ENCODE measurements around the gene KLF11.

Gene KLF11

GRCh38 chr2:10035053-10035422 lies 8.3 kb upstream of the KLF11 start:
- intact Hi-C loops (cut with DNase I): no loop called here
- DNase-seq: no peak

DNA sequence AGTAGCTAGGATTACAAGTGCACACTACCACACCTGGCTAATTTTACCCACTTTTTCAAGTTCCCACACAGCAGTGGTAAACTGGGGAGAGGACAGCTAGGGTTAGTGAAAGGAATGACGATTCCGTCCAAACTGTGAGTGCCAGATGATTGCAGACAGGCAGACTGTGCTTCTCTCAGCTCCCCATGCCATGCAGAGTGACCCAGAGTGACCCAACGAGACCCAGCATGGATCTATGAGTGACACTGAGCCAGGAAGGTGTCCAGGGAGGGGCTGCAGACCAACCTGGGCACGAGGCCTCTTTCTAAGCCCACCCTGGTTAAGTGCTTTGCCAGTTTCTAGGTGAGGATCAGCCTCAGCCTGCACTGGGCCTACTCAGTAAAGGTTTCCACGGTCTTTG lies 7.7 kb upstream of the KLF11 start:
- DNase-seq: no peak
- intact Hi-C loops (cut with DNase I): no loop called here

DNA sequence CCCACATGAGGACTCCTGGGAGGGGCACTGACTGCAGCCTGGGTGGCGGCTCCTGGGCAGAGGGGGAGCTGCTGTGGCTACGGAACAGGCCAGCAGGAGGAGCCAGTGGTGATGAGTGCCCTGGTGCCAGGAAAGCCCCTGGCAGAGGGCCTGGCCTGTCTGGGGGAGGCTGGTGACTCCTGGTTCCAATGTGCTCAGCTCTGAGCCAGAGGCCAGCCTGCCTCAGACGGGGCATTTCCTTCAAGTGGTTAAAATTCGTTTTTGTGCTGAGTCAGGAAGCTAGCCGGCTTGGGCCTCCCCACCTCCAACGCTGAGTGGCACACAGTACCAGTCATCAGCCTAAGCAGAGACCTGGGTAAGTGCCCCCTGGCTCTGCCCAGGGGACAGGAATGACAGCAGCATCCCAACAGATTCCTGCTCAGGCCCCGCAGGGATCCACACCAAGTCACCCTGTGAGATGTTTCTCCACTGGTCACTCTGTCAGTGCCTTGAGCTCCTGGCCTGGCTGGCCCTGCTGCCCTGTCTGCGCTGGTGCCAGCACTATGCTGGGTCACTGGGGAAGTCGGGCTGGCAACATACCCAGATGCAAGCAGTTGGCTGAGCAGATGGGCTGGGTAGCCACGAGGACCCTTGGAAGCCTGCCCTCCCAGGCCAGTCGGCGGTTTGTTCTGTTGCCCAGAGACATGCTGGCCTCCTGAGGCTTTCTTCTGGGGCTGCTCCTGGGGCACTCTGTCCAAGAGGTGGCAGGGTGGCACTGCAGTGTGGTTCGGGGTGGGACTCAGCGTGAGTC lies 7.1 kb upstream of the KLF11 start:
- intact Hi-C loops (cut with DNase I): no loop called here
- DNase-seq: peak; percentile 74 to 95 (median 88)

- intact Hi-C loops (cut with DNase I): no loop called here
- DNase-seq: no peak
Measured at GRCh38 chr2:10038123-10038522, 5.2 kb upstream of the KLF11 start.

GRCh38 chr2:10038716-10039115 lies 4.6 kb upstream of the KLF11 start:
- intact Hi-C loops (cut with DNase I): no loop called here
- peak in 2 of 42 donors; percentile 25 to 48 for DNase-seq

- peak in 41 of 42 donors; percentile 34 to 85 (median 61) for DNase-seq
Measured at GRCh38 chr2:10039658-10040410, 3.5 kb upstream of the KLF11 start.

GRCh38 chr2:10041711-10042110 lies 1.6 kb upstream of the KLF11 start:
- DNase-seq: no peak
- intact Hi-C loops (cut with DNase I): no loop called here

More at GRCh38 chr2:10039658-10040410, 3.5 kb upstream of the KLF11 start:
- intact Hi-C loops (cut with DNase I): no loop called here

DNA sequence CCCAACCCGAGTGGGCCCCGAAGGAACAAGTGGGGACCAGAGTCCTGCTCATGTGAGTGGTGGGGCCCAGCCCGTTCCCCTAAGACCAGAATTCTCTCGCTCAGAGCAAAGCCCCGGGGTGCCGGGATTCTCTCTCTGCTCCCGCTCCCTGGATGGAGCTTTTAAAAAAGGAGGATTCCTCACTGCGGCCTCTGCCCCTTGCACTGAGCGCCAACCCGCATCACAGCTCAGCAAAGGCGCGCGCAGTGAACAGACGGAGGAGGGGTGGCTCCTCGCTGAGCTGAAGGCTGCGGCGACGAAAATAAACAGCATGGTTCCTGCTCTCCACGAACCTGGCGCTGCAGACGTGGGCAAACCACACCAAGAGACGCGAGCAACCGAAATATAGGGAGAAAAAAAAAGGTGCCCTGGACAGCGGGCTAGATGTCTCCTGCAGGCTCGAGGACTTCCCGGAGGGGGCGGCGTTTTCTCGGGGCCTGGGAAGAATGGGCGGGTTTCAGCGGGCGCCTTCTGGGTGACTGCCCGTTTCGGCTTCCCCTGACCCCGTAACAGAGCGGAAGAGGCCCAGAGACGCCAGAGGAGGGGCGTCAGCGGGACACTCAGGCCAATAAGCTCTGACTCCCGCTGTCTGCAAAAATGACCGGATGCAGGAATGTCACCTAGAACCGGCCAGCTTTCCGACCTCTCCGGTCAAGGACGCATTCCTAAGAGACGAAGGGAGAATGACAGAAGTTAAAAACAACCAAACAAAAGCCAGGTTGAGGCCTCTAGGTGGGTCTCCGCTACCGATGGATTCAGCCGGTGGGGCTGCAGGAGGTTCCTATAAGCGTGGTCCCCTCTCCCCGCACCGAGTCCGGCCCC lies 819 bp upstream of the KLF11 start:
- peak in 39 of 42 donors; percentile 21 to 75 (median 52) for DNase-seq
- intact Hi-C loops (cut with DNase I): no loop called here

- DNase-seq: peak; percentile 77 to 95 (median 87)
- intact Hi-C loops (cut with DNase I): no loop called here
Measured at GRCh38 chr2:10043906-10044601, 704 bp downstream of the KLF11 start.

- DNase-seq: no peak
- intact Hi-C loops (cut with DNase I): loop anchor here (5.0 kb wide), 2 partner anchors 63 to 233 kb away; no protein-coding TSS in a partner anchor
Measured at GRCh38 chr2:10045561-10046355, 2.4 kb downstream of the KLF11 start.

DNA sequence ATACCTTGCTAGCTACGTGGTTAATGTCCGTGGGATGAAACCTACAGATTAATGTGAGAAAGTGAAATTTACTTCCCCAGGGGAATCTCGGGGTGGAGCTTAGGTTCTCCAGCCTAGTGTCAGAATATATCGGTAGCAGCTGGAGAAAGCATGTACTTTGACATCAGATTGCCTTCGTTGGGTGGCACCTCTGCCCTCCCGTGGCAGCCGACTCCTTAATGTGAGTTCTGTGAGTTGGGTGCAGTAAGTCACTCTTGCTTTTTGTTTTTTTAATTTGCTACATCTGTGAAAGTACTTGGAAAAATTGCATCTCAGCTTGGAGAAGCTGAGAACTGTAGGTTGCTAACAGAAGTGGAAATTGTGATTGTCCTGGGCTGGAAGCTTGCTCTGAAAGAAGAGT lies 3.6 kb downstream of the KLF11 start:
- no peak for DNase-seq
- intact Hi-C loops (cut with DNase I): loop anchor here (5.0 kb wide), 2 partner anchors 65 to 235 kb away; no protein-coding TSS in a partner anchor

- no peak for DNase-seq
- intact Hi-C loops (cut with DNase I): loop anchor here (5.0 kb wide), 2 partner anchors 66 to 236 kb away; no protein-coding TSS in a partner anchor
Measured at GRCh38 chr2:10047616-10048500, 4.5 kb downstream of the KLF11 start.

- peak in 10 of 42 donors; percentile 16 to 64 (median 42) for DNase-seq
- intact Hi-C loops (cut with DNase I): loop anchor here (5.0 kb wide), 2 partner anchors 66 to 236 kb away; no protein-coding TSS in a partner anchor
Measured at GRCh38 chr2:10048501-10049171, 5.3 kb downstream of the KLF11 start.

DNA sequence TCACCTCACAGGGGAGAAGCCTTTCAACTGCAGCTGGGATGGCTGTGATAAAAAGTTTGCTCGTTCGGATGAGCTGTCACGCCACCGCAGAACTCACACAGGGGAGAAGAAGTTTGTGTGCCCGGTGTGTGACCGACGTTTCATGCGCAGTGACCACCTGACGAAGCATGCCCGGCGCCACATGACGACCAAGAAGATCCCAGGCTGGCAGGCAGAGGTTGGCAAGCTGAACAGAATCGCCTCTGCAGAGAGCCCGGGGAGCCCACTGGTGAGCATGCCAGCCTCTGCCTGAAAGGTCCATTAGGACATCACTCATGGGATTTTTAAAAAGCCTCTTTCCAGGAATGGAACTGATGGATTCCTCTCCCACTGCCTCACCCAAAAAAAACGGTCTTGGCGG lies 8.9 kb downstream of the KLF11 start:
- intact Hi-C loops (cut with DNase I): no loop called here
- no peak for DNase-seq

DNA sequence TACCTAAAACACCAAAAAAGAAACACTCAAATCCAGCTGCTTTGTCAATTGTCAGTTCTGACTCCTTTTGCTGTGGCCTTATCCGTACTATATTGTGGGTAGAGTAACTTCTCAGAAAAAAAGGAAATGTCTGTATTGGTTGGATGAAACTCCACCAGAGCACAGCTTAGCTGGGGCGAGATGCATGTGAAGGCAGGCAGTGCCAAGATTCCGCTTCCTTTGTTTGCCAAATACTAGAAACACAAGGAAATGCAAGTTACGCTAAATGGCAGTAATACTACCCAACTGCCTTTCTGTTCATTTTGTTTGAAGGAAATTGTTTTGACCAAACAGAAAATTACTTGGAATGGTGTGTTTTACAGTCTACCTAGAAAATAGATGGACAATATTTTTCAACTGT lies 10.0 kb downstream of the KLF11 start:
- intact Hi-C loops (cut with DNase I): no loop called here
- no peak for DNase-seq

GRCh38 chr2:10054424-10054823 lies 11.1 kb downstream of the KLF11 start:
- intact Hi-C loops (cut with DNase I): no loop called here
- no peak for DNase-seq

Data from head of caudate nucleus (tissue), 42 donors.